Endodermal cell (in vitro differentiated cells): ENCODE data around the gene ELP2. TPM values are rescaled to one million over a fixed set of nuclear protein-coding genes. Genes with fewer than 3 reads are reported as not detected.

ENCODE experiments used
- DNase-seq: peaks from one replicate; pipeline ENCODE4 v3.0.0-alpha.2; 2017
- H3K27ac ChIP-seq: 2 replicates; pipeline ENCODE4 v1.5.1; 2013; ENCODE audit warnings: mild to moderate bottlenecking, low read depth, low read length, moderate library complexity
- H3K27me3 ChIP-seq: 2 replicates; pipeline ENCODE4 v1.6.1; 2013; ENCODE audit warnings: mild to moderate bottlenecking, low read length, moderate library complexity; ENCODE audit not compliant: insufficient read depth, control insufficient read depth, poor library complexity, severe bottlenecking
- H3K36me3 ChIP-seq: 2 replicates; pipeline ENCODE4 v1.7.0; 2013; ENCODE audit warnings: mild to moderate bottlenecking, low read length, moderate library complexity; ENCODE audit not compliant: control insufficient read depth, insufficient read depth
- H3K4me1 ChIP-seq: one replicate; pipeline ENCODE4 v1.7.0; 2013; ENCODE audit warnings: low read length; ENCODE audit not compliant: control insufficient read depth, insufficient read depth
- H3K4me3 ChIP-seq: 2 replicates; pipeline ENCODE4 v1.5.1; 2013; ENCODE audit warnings: mild to moderate bottlenecking, low read length, moderate library complexity
- H3K9ac ChIP-seq: 2 replicates; pipeline ENCODE4 v1.6.1; 2013; ENCODE audit warnings: mild to moderate bottlenecking, low read length, moderate library complexity; ENCODE audit not compliant: poor library complexity, severe bottlenecking; ENCODE audit errors: extremely low read depth
- H3K9me3 ChIP-seq: 2 replicates; pipeline ENCODE4 v1.6.1; 2013; ENCODE audit warnings: mild to moderate bottlenecking, low read length, moderate library complexity; ENCODE audit not compliant: control insufficient read depth
- H3K27ac Mint-ChIP-seq: 2 replicates; pipeline ENCODE4 v1.8.0; 2020; ENCODE audit warnings: mixed read lengths
- H3K27me3 Mint-ChIP-seq: 2 replicates; pipeline ENCODE4 v1.8.0; 2021; ENCODE audit warnings: mild to moderate bottlenecking, mixed read lengths; ENCODE audit not compliant: insufficient read depth
- H3K36me3 Mint-ChIP-seq: 2 replicates; pipeline ENCODE4 v1.8.0; 2020; ENCODE audit warnings: low read depth, mixed read lengths
- H3K4me1 Mint-ChIP-seq: 2 replicates; pipeline ENCODE4 v1.8.0; 2020; ENCODE audit warnings: mixed read lengths
- H3K4me3 Mint-ChIP-seq: 2 replicates; pipeline ENCODE4 v1.8.0; 2020; ENCODE audit warnings: mild to moderate bottlenecking, moderate library complexity, mixed read lengths
- H3K9me3 Mint-ChIP-seq: 2 replicates; pipeline ENCODE4 v1.8.0; 2020; ENCODE audit warnings: mild to moderate bottlenecking, mixed read lengths
- WGBS, 2 experiments: methylation state at CpG; one replicate each; pipeline versions ENCODE4 v1.1.5 to v1.1.7; 2013; ENCODE audit warnings: missing lambda C conversion rate in 2 of 2, mixed read lengths in 1 of 2; ENCODE audit not compliant: insufficient coverage in 1 of 2, insufficient read length in 1 of 2; 5-methylcytosine and 5-hydroxymethylcytosine counted together
- total RNA-seq, 2 donors: library from RNA; stranded (reverse); fragmentation: NEBNext Ultra II Directional in 1 of 2; extraction: Animal tissue kit (Norgen Biotek cat#: 25700) in 1 of 2; gene quantifications; 2 replicates in 1 of 2; 3 replicates in 1 of 2; pipeline ENCODE4 v1.2.1, GENCODE V29; 2021
- TF ChIP-seq, protein P1 (sequence below): fragments of 200-600 bp; sonication (generic); conservative IDR thresholded peaks from 2 replicates; pipeline ENCODE4 v1.5.0; 2021; ENCODE audit warnings: antibody characterized with exemption, mild to moderate bottlenecking

The ELP2 gene
- total RNA-seq, 2 donors from 2014 or later, result 125 to 129 TPM

DNA sequence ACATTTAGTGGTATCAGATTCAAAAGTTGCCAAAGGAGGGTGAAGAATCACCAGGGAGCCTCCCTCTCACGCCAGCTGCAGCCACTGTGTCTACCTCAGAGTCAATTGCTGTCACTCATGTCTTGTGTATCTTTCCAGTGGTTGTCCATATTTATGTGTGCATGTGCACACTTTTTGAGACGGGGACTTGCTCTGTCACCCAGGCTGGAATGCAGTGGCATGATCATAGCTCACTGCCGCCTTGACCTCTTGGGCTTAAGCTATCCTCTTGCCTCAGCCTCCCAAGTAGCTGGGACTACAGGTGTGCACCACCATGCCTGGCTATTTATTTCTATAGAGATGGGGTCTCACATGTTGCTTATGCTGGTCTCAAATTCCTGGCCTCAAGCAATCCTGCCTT, 61.6 kb downstream of the ELP2 start:
- WGBS, 2 experiments, result 88 to 94% methylated on average over 3 of the region's 3 CpGs
- Mint-ChIP-seq H3K4me3 (no peak overlapping the region), H3K9me3 (no peaks in the 10 kb centered on the region), H3K27ac (no peak overlapping the region), H3K27me3 (peaks cover 46% of the 10 kb centered on the region), H3K4me1 (peaks cover 13% of the 10 kb centered on the region), H3K36me3 (no peaks in the 10 kb centered on the region)
- Histone ChIP-seq H3K9ac (no peak overlapping the region), H3K9me3 (no peaks in the 10 kb centered on the region), H3K27ac (no peak overlapping the region), H3K4me3 (no peak overlapping the region), H3K36me3 (no peaks in the 10 kb centered on the region), H3K27me3 (peaks cover 49% of the 10 kb centered on the region), H3K4me1 (no peaks in the 10 kb centered on the region)
- TF ChIP-seq, protein P1, sequence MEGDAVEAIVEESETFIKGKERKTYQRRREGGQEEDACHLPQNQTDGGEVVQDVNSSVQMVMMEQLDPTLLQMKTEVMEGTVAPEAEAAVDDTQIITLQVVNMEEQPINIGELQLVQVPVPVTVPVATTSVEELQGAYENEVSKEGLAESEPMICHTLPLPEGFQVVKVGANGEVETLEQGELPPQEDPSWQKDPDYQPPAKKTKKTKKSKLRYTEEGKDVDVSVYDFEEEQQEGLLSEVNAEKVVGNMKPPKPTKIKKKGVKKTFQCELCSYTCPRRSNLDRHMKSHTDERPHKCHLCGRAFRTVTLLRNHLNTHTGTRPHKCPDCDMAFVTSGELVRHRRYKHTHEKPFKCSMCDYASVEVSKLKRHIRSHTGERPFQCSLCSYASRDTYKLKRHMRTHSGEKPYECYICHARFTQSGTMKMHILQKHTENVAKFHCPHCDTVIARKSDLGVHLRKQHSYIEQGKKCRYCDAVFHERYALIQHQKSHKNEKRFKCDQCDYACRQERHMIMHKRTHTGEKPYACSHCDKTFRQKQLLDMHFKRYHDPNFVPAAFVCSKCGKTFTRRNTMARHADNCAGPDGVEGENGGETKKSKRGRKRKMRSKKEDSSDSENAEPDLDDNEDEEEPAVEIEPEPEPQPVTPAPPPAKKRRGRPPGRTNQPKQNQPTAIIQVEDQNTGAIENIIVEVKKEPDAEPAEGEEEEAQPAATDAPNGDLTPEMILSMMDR, result no peak
- no peak for DNase-seq

GRCh38 chr18:36191711-36192110, 62.0 kb downstream of the ELP2 start:
- Histone ChIP-seq H3K4me1 (no peaks in the 10 kb centered on the region), H3K27me3 (peaks cover 45% of the 10 kb centered on the region), H3K9ac (no peak overlapping the region), H3K9me3 (no peaks in the 10 kb centered on the region), H3K4me3 (no peak overlapping the region), H3K27ac (no peak overlapping the region), H3K36me3 (no peaks in the 10 kb centered on the region)
- no peaks in the 10 kb centered on the region for H3K9me3 Mint-ChIP-seq
- 95% methylated on average over 1 of the region's 1 CpG; no CpG with 5 or more reads in 1 of the 2 experiments for WGBS, 2 experiments
- H3K4me1 Mint-ChIP-seq, result peaks cover 13% of the 10 kb centered on the region
- no peak overlapping the region for H3K4me3 Mint-ChIP-seq
- TF ChIP-seq, protein P1, result no peak
- H3K27ac Mint-ChIP-seq, result no peak overlapping the region
- H3K36me3 Mint-ChIP-seq, result no peaks in the 10 kb centered on the region
- no peak for DNase-seq
- peaks cover 44% of the 10 kb centered on the region for H3K27me3 Mint-ChIP-seq

- Histone ChIP-seq H3K4me3 (no peak overlapping the region), H3K27ac (no peak overlapping the region), H3K4me1 (no peaks in the 10 kb centered on the region), H3K36me3 (no peaks in the 10 kb centered on the region), H3K9ac (no peak overlapping the region), H3K27me3 (peaks cover 31% of the 10 kb centered on the region), H3K9me3 (no peaks in the 10 kb centered on the region)
- Mint-ChIP-seq H3K4me3 (no peak overlapping the region), H3K4me1 (no peaks in the 10 kb centered on the region), H3K27me3 (peaks cover 19% of the 10 kb centered on the region), H3K27ac (no peak overlapping the region), H3K36me3 (no peaks in the 10 kb centered on the region), H3K9me3 (no peaks in the 10 kb centered on the region)
- TF ChIP-seq, protein P1, result no peak
- 83 to 85% methylated on average over 8 of the region's 8 CpGs for WGBS, 2 experiments
- DNase-seq, result no peak
Observed at GRCh38 chr18:36194600-36195315, 65.1 kb downstream of the ELP2 start.
